Measurements from ENCODE around the gene IFNL1.
A peak's percentile ranks its signal among the peaks of the same experiment; 100 is the strongest.
"Not testable (repeated sequence)": the region's sequence is repeated elsewhere in the genome, so short reads cannot be mapped to it uniquely, and the experiment has no call there.

Gene IFNL1

GRCh38 chr19:39309305-39309670 is 13.1 kb downstream of the IFNL1 start:
- not testable (repeated sequence) for DNase-seq

GRCh38 chr19:39310558-39311311 is 14.5 kb downstream of the IFNL1 start:
- DNase-seq = peak in 2 of 3 donors; percentile 11 to 22

DNA sequence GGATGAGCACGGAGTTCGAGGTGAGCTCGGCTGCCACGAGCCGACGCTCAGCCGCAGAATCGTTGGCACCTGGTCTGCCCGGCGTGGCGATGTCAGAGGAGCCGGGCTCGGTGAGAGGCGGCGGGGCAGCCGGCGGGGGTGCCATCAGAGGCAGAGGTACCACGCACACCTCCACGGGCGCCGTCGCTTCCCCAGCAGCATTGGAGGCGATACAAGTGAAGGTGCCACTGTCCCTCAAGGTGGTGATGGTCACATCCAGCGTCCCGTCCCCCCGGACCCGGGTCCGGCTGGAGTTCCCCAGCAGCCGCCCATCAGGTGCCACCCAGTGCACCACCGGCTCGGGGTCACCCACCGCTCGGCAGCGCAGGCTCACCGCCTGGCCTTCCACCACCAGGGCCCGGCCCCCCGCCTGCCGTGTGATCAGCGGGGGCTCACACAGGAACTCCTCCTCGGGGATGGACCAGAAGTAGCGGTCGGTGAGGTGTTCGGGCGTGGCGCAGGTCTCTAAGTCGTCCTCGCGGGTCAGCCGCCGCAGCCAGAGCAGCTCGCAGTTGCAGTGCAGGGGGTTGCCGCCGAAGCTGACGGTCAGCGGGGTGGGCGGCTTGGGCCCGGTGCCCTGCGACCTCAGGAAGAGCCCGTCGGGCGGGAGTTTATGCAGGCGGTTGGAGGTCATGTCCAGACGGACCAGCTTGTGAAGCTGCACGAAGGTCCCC is 18.0 kb downstream of the IFNL1 start:
- DNase-seq = no peak

- no peak for DNase-seq
Observed at GRCh38 chr19:39315933-39316332, 19.7 kb downstream of the IFNL1 start.

DNA sequence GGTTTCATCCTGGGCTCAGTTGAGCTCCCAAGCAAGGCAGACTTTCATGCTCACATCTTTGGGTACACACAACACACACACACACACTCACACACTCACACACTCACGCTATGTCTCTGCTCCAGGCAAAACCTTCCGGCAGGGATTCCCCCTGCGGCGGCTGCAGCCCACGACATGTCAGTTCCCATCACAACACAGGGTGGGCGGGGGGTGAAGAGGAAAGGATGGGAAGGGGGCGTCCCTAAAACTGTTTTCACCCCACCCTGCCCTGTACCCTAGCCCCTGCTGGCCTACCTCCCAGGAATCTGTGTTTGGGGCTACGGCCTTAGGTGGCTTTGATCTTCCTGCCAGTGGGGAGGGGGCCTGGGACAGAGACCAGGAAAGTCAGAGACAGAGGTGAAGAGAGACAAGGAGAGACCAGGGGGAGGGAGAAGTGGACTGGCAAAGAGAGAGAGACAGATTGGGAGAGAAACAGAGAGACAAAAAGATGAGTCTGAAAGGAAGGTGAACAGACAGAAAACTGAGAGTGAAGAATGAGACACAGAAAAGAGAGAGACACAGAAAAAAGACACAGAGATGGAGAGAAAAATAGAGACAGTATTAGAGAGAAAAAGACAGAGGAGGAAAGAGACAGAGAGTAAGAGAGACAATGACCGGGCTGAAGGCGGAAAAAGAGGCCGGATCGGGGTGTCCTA is 20.6 kb downstream of the IFNL1 start:
- no peak for DNase-seq

DNA sequence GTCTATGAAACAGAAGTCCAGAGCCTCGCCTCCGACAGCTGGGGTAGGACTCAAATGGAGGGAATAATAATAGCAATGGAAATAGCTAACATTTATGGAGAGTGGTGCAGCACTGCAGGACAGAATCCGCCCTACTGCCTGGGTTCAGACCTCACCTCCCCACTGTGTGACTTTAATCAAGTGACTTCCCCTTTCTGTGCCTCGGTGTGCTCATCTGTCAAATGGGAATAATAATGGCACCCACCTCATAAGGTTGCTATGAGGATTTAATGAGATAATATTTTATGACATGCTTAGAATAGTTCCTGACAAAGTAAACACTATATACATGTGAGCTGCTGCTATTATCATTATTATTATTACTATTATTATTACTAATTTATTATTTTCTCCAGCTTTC is 21.3 kb downstream of the IFNL1 start:
- no peak for DNase-seq

DNA sequence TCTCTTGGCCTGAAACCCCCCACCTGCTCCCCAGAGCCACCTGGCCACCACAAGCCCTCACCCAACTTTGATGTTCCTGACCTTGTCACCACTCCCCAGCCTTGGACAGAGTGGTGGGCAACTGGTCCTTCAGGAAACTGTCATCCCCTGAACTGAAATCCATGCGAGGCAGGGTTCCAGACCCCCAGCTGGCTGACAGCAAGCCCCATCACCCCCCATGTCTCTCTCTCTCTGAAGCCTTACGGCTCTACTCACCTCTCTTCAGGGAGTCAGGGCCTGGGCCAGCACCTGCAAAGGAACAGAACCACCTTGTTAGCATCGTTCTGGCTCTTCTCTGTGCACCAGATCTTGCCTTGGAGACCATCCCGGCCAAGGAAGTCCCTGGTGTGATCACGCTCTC is 21.9 kb downstream of the IFNL1 start:
- DNase-seq = no peak

GRCh38 chr19:39318690-39319089 is 22.5 kb downstream of the IFNL1 start:
- DNase-seq = no peak

DNA sequence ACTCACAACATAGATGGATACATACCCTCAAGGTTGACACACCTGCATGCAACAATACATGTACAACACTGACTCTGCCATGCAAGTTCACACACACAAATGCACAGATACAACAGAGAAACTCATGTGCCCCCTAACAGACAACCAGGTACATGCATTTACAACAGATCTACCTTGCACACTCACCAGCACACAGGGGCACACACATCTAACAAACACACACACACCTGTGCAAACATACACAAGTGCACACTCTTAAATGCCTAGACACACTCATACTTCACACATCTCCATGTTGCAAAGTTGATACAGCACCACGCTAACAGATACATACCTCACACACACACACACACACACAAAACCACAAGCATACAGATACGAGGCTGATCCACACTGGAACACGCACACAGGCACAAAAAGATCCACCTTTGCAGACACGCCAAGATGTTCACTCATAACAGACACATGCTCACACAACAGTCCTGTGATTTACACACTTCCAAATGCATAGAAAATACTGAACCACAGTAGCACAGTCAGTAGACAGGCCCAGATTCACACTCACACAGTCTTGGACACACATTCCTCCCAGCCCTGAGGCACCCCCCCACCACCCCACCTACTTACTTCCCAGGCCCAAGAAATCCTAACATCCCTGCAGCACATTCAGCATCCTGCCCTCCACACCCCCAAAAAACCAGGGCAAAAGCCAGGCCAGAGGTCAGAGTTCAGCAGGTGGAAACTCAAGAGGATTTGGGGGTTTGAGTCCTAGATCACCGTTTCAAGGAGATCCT is 23.1 kb downstream of the IFNL1 start:
- DNase-seq = no peak

DNA sequence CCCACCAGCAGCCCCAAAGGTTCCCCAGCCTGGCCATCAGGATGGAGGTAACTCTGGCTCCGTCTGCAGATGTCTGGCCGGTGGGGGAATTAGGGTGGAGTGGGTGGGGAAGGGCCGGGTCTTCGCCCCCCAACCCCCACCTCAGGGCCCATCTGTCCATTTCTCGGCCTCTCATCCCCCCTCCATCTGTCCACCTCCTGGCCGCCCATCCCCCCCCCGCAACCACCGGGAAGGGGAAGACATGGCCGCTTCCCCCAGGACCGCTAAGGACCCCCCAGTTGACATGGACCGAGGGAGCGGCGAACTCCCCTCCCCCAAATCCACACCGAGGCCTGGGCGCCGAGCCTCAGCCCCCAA is 23.7 kb downstream of the IFNL1 start:
- no peak for DNase-seq

GRCh38 chr19:39321117-39321831 is 25.1 kb downstream of the IFNL1 start:
- DNase-seq = no peak

DNA sequence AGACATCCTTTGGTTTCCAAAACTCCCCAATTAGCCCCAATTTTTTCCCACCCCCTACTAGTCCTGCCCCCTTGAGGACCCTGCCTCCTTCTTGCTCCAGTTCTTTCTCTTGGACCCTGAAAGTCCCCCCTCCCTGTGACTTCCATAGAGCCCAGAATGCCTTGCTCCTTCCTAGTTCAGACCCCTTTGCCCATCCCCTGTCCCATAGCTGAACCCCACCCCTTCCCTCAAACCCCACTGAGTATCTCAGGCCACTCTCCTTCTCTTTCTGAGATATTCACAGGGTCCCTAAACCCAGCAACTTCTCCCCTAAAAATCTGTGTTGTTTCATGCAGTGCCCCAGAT is 25.6 kb downstream of the IFNL1 start:
- no peak for DNase-seq

- DNase-seq = no peak
Observed at GRCh38 chr19:39324242-39324842, 28.1 kb downstream of the IFNL1 start.

DNA sequence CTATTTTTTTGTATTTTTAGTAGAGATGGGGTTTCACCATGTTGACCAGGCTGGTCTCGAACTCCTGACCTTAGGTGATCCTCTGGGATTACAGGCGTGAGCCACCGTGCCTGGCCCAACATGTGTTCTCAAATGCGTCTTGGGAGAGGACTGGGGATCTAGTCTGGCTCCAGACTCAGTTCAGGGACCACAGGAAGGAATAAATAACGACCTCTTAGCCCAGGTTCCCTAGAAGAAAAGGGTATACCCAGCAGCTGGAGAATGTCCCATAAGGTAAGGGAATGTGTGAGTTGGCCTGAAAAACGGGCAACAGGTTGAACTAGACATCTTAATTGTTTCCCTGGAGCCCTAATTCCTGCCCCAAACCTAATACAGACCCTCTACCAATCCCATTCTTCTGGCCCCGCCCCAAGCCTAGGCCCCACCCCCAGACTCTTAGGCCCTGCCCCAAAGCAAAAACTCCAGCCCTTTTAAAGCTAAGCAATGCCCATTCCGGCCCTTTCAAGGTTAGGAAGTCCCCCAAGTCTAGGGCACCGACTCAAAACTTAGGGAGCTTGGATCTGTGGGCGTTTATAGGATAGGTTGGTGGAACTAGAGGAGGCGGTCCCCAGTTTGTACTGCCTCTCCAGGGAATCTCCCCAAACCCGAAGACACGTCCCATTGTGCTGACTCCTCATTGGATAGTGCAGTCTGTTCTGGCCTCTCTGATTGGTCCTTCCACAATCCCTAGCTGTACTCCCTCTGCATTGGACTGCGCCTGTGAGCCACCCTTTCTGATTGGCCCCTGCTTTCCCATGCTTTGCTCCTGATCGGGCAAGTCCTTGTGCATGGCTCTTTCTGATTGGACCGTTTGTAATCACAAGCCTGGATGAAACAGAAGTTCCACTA is 29.8 kb downstream of the IFNL1 start:
- DNase-seq = peak; percentile 39 to 74 (median 66)

- DNase-seq = no peak
Observed at GRCh38 chr19:39327363-39328045, 31.3 kb downstream of the IFNL1 start.

- DNase-seq = peak; percentile 82 to 89 (median 88)
Observed at GRCh38 chr19:39328046-39328705, 32.0 kb downstream of the IFNL1 start.

GRCh38 chr19:39329948-39330347 is 33.7 kb downstream of the IFNL1 start:
- DNase-seq = no peak

DNA sequence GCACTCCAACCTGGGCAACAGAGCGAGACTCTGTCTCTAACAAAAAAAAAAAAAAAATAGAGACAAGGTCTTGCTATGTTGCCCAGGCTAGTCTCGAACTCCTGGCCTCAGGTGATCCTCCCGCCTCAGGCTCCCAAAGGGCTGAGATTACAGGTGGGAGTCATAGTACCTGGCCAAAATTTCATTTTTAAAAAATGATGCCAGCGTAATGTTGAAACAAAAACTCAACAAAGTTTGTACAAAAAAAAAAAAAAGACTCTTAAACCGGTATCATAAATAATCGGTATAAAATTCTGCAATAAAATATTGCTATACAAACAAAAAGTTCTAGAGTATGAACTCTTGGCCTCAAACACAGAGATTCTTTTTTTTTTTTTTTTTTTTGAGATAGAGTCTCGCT is 36.1 kb downstream of the IFNL1 start:
- DNase-seq = no peak

DNA sequence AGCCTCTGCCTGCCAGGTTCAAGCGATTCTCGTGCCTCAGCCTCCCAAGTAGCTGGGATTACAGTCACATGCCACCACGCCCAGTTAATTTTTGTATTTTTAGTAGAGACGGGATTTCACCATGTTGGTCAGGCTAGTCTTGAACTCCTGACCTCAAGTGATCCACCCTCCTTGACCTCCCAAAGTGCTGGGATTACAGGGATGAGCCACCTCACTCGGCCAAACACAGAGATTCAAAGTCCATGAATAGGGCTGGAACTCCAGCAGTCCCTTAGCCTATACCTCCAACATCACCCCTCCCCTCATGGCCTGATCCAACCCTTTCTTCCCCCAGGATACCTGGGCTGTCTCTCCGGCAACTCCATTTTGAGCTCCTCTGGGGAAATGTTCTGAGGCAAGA is 36.5 kb downstream of the IFNL1 start:
- not testable (repeated sequence) for DNase-seq

- DNase-seq = no peak
Observed at GRCh38 chr19:39333507-39333906, 37.3 kb downstream of the IFNL1 start.

Measured in suppressor macrophage treated with lipopolysaccharide for 1 hour (primary cell).